Measurements from ENCODE around the gene LHFPL3. TPM values are rescaled to one million over a fixed set of nuclear protein-coding genes. Genes with fewer than 3 reads are reported as not detected.

Gene LHFPL3
- total and polyA plus RNA-seq, 2 experiments from 2014 or later: not detected

DNA sequence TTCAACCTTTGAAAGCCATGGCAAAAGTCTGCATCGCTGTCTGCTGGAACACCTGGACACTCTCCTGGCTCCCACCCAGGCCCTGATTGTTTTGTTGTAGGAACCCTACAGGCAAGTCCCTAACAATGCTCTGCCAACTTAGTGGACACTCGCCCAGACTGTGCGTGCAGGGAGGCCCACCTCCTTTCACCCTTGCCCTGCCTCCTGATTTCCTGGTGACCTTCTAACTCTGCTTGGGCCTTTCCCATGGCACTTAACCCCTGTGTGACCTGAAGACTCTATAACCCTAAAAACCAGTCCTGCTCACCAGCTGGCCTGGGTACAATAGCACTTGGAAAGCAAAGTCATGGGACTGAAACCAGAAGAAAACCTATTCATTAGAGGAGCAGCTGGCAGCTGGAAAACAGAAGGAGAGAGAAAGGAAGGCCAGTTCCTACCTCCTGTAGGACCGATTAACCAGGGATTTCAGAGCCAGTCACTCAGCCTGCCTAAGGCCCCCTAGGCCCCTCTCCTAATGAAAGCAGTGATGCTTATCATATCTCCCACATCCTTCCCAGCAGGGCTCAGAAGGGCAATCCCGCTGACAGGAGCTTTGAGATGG lies 602.9 kb downstream of the LHFPL3 start:
- WGBS, 2 experiments (ENCODE audit: low coverage in 1 of 2, low lambda C conversion rate in 2 of 2, missing lambda C conversion rate in 2 of 2): 84 to 85% methylated on average over 5 of the region's 5 CpGs
- Histone ChIP-seq H3K9ac (no peak overlapping the region), H3K4me3 (no peak overlapping the region), H3K36me3 (ENCODE audit: low read depth) (no peaks in the 10 kb centered on the region), H2AFZ (no peak overlapping the region), H3K4me2 (ENCODE audit: unreplicated experiment) (no peak overlapping the region), H3K27ac (no peak overlapping the region), H3K79me2 (ENCODE audit: insufficient read depth) (no peaks in the 10 kb centered on the region), H3K27me3 (replicated peaks; ENCODE audit: insufficient read depth) (no peaks in the 10 kb centered on the region), H3K4me1 (ENCODE audit: insufficient read depth) (no peaks in the 10 kb centered on the region), H3F3A (ENCODE audit: insufficient read depth) (no peaks in the 10 kb centered on the region), H4K20me1 (ENCODE audit: insufficient read depth) (no peaks in the 10 kb centered on the region), H3K9me2 (ENCODE audit: insufficient read depth) (no peaks in the 10 kb centered on the region), H3K9me3 (ENCODE audit: low read depth) (no peaks in the 10 kb centered on the region)
- DNase-seq: no peak
- TF ChIP-seq EZH2phosphoT487 (IDR thresholded peaks at IDR 0.05; ENCODE audit: insufficient read depth, low read depth) (no peak), EZH2 (IDR thresholded peaks at IDR 0.05; ENCODE audit: insufficient read depth, poor library complexity, severe bottlenecking) (no peak)
- in situ Hi-C loops (cut with MboI): no loop called here

- no peak for DNase-seq
- H3K9me3 ChIP-seq (ENCODE audit: low read depth): no peaks in the 10 kb centered on the region
- no peak overlapping the region for H3K4me3 ChIP-seq
- no peak overlapping the region for H2AFZ ChIP-seq
- H3K27me3 ChIP-seq (replicated peaks; ENCODE audit: insufficient read depth): no peaks in the 10 kb centered on the region
- no peak overlapping the region for H3K4me2 ChIP-seq (ENCODE audit: unreplicated experiment)
- in situ Hi-C loops (cut with MboI): no loop called here
- 93 to 97% methylated on average over 8 to 9 of the region's 9 CpGs for WGBS, 2 experiments (ENCODE audit: low coverage in 1 of 2, low lambda C conversion rate in 2 of 2, missing lambda C conversion rate in 2 of 2)
- no peaks in the 10 kb centered on the region for H4K20me1 ChIP-seq (ENCODE audit: insufficient read depth)
- no peak for TF ChIP-seq EZH2 (IDR thresholded peaks at IDR 0.05; ENCODE audit: insufficient read depth, poor library complexity, severe bottlenecking)
- TF ChIP-seq EZH2phosphoT487 (IDR thresholded peaks at IDR 0.05; ENCODE audit: insufficient read depth, low read depth): no peak
- H3K4me1 ChIP-seq (ENCODE audit: insufficient read depth): no peaks in the 10 kb centered on the region
- H3F3A ChIP-seq (ENCODE audit: insufficient read depth): no peaks in the 10 kb centered on the region
- no peak overlapping the region for H3K9ac ChIP-seq
- no peak overlapping the region for H3K27ac ChIP-seq
- H3K36me3 ChIP-seq (ENCODE audit: low read depth): no peaks in the 10 kb centered on the region
- H3K79me2 ChIP-seq (ENCODE audit: insufficient read depth): no peaks in the 10 kb centered on the region
- H3K9me2 ChIP-seq (ENCODE audit: insufficient read depth): no peaks in the 10 kb centered on the region
Measured at GRCh38 chr7:104933022-104933421, 604.6 kb downstream of the LHFPL3 start.

DNA sequence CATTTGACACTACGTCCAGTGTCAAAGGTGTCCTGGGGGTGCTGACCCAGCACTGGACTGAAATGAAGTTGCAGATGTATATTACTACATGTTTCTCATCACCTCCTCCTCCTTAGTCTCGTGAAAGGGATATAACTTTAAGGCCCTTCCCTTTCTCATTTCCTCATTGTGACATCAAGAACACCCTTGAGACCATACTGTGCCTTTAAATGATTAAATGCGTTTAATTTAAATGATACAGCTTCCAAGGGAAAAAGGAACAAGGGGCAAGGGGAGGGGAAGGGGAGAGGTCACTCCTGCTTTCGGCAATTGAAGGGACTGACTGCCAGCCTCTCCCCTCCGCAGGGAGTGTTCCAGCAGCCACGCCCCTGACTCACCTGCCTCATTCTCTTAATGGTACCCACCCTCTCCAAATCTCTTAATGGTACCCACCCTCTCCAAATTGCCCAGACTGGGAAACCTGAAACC lies 605.2 kb downstream of the LHFPL3 start:
- no peak overlapping the region for H3K27ac ChIP-seq
- no peaks in the 10 kb centered on the region for H3K9me3 ChIP-seq (ENCODE audit: low read depth)
- DNase-seq: no peak
- H3K4me1 ChIP-seq (ENCODE audit: insufficient read depth): no peaks in the 10 kb centered on the region
- no peak overlapping the region for H3K9ac ChIP-seq
- H3K4me3 ChIP-seq: no peak overlapping the region
- TF ChIP-seq EZH2phosphoT487 (IDR thresholded peaks at IDR 0.05; ENCODE audit: insufficient read depth, low read depth) (no peak), EZH2 (IDR thresholded peaks at IDR 0.05; ENCODE audit: insufficient read depth, poor library complexity, severe bottlenecking) (no peak)
- H3F3A ChIP-seq (ENCODE audit: insufficient read depth): no peaks in the 10 kb centered on the region
- in situ Hi-C loops (cut with MboI): no loop called here
- H3K79me2 ChIP-seq (ENCODE audit: insufficient read depth): no peaks in the 10 kb centered on the region
- H3K36me3 ChIP-seq (ENCODE audit: low read depth): no peaks in the 10 kb centered on the region
- H3K9me2 ChIP-seq (ENCODE audit: insufficient read depth): no peaks in the 10 kb centered on the region
- H4K20me1 ChIP-seq (ENCODE audit: insufficient read depth): no peaks in the 10 kb centered on the region
- 57 to 61% methylated on average over 4 to 6 of the region's 6 CpGs for WGBS, 2 experiments (ENCODE audit: low coverage in 1 of 2, low lambda C conversion rate in 2 of 2, missing lambda C conversion rate in 2 of 2)
- no peak overlapping the region for H3K4me2 ChIP-seq (ENCODE audit: unreplicated experiment)
- no peaks in the 10 kb centered on the region for H3K27me3 ChIP-seq (replicated peaks; ENCODE audit: insufficient read depth)
- no peak overlapping the region for H2AFZ ChIP-seq

GRCh38 chr7:104934665-104935064 lies 606.3 kb downstream of the LHFPL3 start:
- Histone ChIP-seq H3K9ac (no peak overlapping the region), H3K36me3 (ENCODE audit: low read depth) (no peaks in the 10 kb centered on the region), H3F3A (ENCODE audit: insufficient read depth) (no peaks in the 10 kb centered on the region), H2AFZ (no peak overlapping the region), H3K9me2 (ENCODE audit: insufficient read depth) (no peaks in the 10 kb centered on the region), H3K27me3 (replicated peaks; ENCODE audit: insufficient read depth) (no peaks in the 10 kb centered on the region), H3K9me3 (ENCODE audit: low read depth) (no peaks in the 10 kb centered on the region), H3K4me2 (ENCODE audit: unreplicated experiment) (no peak overlapping the region), H3K4me3 (no peak overlapping the region), H3K4me1 (ENCODE audit: insufficient read depth) (no peaks in the 10 kb centered on the region), H3K79me2 (ENCODE audit: insufficient read depth) (no peaks in the 10 kb centered on the region), H4K20me1 (ENCODE audit: insufficient read depth) (no peaks in the 10 kb centered on the region), H3K27ac (no peak overlapping the region)
- 78 to 82% methylated on average over 7 of the region's 7 CpGs for WGBS, 2 experiments (ENCODE audit: low coverage in 1 of 2, low lambda C conversion rate in 2 of 2, missing lambda C conversion rate in 2 of 2)
- TF ChIP-seq EZH2phosphoT487 (IDR thresholded peaks at IDR 0.05; ENCODE audit: insufficient read depth, low read depth) (no peak), EZH2 (IDR thresholded peaks at IDR 0.05; ENCODE audit: insufficient read depth, poor library complexity, severe bottlenecking) (no peak)
- DNase-seq: no peak
- in situ Hi-C loops (cut with MboI): no loop called here

DNA sequence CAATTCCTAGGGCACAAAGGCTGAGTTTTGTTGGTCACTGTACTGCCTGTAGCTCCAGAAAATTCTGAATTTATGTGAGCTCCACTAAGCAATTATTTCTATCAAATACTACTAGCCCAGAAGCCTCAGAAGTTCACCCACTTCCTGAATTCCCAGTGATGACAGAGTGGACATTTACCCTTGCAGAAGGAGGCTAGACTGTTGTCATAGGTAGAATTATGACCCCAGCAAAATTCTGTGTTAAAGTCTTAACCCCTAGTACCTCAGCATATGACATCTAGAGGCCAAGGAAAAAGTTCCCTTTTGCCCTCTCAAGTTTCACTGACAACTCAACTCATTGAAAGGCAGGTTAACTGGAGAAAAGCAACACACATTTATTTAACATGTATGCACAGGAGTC lies 606.9 kb downstream of the LHFPL3 start:
- H3K4me1 ChIP-seq (ENCODE audit: insufficient read depth): no peaks in the 10 kb centered on the region
- H3K4me2 ChIP-seq (ENCODE audit: unreplicated experiment): no peak overlapping the region
- no peak overlapping the region for H3K9ac ChIP-seq
- in situ Hi-C loops (cut with MboI): no loop called here
- H3K27me3 ChIP-seq (replicated peaks; ENCODE audit: insufficient read depth): no peaks in the 10 kb centered on the region
- no peaks in the 10 kb centered on the region for H3K79me2 ChIP-seq (ENCODE audit: insufficient read depth)
- TF ChIP-seq EZH2 (IDR thresholded peaks at IDR 0.05; ENCODE audit: insufficient read depth, poor library complexity, severe bottlenecking): no peak
- no peak for TF ChIP-seq EZH2phosphoT487 (IDR thresholded peaks at IDR 0.05; ENCODE audit: insufficient read depth, low read depth)
- no peaks in the 10 kb centered on the region for H3K9me3 ChIP-seq (ENCODE audit: low read depth)
- no peak overlapping the region for H2AFZ ChIP-seq
- H3K4me3 ChIP-seq: no peak overlapping the region
- H3K27ac ChIP-seq: no peak overlapping the region
- H3F3A ChIP-seq (ENCODE audit: insufficient read depth): no peaks in the 10 kb centered on the region
- no peaks in the 10 kb centered on the region for H3K9me2 ChIP-seq (ENCODE audit: insufficient read depth)
- no peak for DNase-seq
- no peaks in the 10 kb centered on the region for H4K20me1 ChIP-seq (ENCODE audit: insufficient read depth)
- no peaks in the 10 kb centered on the region for H3K36me3 ChIP-seq (ENCODE audit: low read depth)

All from GM23248 (cell line).